NAMALWA (cell line): Measurements from ENCODE around the gene USP35.

ENCODE experiments used
- DNase-seq: peaks from one replicate; pipeline ENCODE4 v3.0.0-alpha.2; 2015; ENCODE audit warnings: low spot score

Gene USP35

DNA sequence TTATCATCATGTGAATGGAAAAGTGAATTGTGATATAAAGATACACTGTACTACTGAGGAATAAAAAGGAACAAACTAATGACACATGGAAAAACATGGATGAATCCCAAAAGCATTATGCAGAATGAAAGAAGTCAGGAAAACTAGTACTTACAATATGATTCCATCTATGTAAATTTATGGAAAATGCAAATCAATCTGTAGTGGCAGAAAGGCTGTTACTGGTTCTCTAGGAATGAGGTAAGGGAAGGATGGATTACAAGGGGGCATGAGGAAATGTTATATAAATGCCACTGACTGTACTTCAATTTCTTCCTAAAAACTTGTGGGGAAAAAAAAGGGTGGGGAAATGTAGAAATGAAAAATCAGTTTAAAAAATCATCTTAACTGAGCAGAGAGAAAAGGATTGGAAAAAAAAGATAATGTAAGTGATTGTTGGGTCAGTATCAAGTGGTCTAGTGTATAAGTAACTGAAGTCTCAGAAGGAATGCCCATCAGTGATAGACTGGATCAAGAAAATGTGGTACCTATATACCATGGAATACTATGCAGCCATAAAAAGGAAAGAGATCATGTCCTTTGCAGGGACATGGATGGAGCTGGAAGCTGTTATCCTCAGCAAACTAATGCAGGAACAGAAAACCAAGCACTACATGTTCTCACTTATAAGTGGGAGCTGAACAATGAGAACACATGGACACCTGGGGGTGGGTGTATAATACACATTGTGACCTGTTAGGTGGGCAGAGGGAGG is 48.8 kb downstream of the USP35 start:
- DNase-seq: no peak

DNA sequence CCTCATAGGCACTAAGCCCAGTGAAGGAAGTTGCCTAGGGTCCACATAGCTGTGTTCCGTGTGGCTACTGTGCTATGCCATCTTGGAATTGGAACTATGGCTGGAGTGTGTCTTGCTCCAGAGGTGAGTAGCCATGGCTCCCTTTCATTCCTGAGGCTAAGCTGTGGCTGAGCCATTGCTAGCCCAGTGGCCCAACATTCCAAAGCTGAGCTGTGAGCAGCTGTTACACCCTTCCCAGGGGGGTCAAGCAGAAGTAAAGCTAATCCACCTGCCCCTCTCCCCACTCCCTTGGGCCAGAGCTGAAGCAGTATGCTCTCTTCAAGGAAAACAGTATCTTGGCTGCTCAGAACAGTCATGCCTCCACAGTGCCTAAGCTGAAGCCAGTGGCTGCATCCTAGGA is 51.1 kb downstream of the USP35 start:
- DNase-seq: no peak

DNA sequence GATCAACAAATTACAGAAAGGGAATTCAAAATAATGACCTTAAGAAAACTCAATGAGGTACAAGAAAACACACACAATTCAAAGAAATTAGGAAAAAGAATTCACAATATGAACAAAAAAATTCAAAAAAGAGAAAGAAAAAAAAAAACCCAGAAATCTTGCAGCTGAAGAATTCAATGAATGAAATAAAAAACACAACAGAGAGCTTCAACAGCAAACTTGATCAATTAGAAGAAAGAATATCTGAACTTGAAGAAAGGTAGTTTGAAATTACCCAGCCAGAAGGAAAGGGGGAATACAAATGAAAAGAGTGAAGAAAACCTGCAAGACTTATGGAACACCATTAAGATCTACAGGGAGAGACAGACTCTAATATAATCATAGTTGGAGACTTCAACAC is 52.8 kb downstream of the USP35 start:
- no peak for DNase-seq

DNA sequence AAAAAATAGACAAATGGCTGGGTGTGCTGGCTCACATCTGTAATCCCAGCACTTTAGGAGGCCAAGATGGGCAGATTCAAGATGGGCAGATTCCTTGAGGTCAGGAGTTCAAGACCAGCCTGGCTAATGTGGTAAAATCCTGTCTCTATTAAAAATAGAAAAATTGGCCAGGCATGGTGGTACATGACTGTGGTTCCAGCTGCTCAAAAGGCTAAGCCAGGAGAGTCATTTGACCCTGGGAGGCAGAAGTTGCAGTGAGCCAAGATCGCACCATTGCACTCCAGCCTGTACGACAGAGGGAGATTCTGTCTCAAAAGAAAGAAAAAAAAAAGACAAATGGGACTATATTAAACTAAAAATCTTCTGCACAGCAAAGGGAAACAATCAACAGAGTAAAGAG is 55.4 kb downstream of the USP35 start:
- no peak for DNase-seq

DNA sequence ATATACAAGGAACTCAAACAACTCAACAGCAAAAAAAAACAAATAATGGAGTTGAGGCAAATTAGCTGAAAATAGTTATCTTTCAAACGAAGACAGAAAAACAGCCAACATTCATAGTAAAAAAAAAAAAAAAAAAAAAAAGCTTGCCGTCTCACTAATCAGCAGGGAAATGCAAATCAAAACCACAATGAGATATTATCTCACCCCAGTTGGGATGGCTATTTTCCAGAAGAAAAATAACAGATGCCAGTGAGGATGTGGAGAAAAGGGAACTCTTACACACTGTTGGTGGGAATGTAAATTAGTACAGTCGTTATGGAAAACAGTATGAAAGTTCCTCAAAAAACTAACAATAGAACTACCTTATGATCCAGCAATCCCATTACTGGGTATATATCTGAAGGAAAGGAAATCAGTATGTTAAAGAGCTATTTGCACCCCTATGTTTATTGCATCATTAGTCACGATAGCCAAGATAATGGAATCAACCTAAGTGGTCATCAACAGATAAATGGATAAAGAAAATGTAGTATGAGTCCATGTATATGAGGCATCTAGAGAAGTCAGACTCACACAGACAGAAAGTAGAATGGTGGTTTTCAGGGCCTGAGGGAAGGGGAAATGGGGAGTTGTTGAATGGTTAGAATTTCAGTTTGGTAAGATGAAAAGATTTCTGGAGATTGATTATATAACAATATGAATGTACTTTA is 56.0 kb downstream of the USP35 start:
- DNase-seq: no peak

DNA sequence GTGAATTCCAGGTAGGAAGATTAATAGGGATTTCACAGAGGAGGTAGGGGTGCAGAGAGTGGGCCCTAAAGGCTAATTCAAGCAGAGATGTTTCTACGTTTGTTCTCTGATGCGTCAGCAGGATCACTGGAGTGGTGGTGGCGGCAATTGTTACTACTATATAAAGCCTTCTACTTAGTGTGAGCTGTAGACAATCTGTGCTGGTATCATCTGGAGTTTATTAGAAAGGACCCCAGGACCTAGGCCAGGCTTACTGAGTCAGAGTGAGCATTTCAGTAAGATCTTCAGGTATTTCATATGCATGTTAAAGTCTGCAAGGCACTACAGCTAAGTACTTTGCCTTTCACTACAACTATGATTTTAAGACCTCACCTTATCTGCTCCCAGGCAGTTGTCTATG is 59.5 kb downstream of the USP35 start:
- DNase-seq: no peak

DNA sequence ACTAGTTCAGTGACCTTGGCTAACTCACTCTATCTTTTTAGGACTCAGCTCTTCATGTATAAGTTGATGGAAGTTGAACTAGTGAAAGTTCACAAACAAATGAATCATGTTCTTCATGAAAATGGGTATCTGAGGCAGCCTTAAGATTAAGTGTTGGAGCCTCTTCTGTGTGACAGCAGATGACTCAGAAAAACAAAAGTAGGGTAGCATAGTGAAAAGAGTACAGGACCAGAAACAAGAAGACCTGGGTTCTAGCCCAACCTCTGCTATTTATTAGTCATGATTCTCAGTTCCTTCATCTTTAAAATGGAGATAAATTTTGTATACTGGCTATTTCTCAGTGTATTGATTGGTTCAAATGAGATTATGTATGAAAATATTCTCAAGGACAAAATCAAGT is 60.2 kb downstream of the USP35 start:
- no peak for DNase-seq

DNA sequence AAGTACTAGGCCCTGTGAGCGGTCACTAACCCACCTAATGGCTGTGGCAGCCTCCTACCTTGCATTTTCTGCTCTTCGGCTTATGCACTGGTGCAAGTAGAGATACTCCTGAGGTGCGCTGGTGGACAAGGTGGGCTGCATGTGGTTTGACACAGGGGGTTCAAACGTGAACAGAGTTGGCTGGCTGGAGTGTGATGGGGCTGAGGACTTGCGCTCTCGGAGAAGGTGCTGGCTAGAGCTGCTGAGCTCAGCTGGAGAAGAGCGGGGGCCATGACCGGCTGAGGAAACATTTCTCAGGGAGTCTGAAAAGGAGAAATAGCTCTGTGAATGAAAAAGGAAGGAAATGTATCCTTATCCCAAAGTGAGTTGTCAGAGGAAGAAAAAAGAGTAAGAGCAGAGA is 61.4 kb downstream of the USP35 start:
- DNase-seq: no peak

DNA sequence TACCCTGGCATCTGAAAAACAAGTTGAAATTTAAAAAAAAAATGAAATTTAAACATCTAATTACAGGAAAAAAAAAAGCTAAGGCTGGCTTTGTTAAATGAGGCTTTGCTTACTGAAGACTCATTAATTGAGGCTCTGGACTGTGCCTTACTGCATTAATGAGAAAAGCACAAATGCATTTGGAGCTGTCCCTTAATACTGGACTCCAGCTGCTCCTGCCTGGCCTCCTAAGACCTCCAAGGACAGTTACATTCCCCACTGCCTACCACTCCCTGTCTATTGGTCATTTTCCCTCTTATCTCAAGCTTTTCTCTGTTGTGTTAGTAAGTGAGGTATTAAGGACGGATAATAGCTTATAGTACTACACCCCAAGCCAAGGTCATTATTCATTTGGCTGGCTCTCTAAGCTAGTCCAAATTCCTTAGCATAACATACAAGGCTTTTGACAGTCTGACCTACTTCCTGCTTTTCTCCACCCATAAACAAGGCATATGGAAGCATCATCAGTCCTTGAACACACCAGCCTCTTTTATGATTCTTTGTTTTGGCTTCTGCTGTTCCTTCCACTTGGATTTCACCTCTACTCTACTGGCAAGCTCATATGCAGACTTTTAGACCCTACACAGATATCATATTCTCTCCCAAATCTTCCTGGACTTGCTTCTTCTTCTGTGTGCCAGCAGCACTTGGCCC is 62.5 kb downstream of the USP35 start:
- DNase-seq: no peak

DNA sequence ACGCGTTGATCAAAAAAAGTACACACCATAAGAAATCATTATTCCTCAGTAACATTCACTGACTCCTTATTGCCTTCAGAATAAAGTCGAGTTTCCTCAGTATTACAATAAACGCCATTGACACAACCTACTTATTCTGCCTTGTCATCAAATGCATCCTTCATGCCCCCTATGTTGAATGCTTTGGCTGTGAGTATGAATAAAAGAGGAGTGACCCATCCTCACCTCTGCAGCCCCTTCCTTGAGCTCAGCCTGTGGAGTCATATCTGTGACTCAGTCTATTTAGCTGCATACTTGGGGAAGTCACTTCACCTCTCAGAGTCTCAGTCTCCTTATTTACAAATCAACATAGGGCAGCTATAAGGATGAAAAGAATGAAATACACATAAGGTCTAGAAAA is 65.1 kb downstream of the USP35 start:
- DNase-seq: no peak

DNA sequence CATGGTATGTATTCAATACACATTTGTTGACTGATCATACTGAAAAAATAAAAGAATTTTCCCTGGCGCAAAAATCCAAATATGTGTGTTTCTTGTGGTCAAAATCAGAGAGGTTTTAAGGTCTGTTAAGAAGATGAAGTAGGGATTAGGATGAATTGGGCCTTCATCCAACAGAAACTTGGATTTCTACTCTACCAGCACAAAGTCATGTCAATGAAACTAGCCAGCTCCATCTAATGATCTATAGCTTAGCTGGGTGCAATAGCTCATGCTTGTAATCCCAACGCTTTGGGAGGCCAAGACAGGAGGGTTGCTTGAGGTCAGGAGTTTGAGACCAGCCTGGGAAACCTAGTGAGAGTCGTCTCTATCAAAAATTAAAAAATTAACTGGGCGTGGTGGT is 65.5 kb downstream of the USP35 start:
- DNase-seq: no peak

DNA sequence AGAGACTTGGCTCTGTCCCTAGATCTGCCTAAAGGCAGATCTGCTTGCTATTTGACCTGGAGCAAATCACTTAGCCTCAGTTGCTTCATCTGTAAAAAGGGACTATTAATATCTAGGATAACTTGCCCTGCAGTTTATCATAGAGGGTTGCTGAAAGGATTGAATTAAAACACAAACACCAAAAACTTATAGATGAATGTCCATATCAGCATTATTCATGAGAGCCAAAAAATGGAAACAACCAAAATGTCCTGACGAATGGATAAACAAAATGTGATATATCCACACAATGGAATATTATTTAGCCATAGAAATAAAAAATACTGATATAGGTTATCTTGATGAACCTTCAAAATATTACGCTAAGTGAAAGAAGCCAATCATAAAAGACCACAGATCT is 67.2 kb downstream of the USP35 start:
- DNase-seq: no peak

DNA sequence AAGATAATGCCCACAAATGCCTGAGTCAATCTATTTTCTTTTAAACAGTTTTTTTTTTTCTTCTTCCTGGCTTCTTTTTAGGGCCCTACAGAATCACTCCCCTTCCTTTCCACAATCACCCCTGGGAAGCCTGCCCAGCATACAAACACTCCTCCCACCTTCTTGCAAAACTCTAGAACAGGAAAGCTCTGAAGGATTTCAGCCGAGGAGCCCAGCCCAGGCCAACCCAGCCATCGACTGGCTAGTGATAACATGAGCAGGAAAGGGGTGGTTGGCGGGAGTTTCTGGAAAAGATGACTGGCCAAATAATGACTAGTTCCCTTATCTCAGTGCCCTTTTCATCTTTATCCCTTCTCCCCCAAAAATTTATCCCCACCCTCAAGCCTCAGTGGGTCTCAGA is 68.2 kb downstream of the USP35 start:
- no peak for DNase-seq

DNA sequence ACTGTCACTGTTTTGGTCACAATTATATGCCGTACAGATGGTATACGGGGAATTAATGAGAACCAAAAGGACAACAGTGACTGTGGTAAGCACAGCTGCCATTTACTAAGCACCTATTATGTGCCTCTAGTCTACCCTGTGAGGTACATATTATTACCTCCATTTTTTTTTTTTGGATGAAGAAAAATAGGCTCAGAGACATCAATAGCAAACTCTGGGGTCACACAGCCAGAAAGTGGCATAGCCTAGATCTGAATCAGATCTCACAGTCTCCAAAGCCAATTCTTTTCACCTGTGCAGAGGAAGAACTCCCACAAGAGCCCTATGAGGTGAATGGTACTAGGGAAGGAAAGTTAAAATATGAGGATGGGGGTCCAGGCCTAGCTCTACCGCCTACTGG is 68.9 kb downstream of the USP35 start:
- no peak for DNase-seq

DNA sequence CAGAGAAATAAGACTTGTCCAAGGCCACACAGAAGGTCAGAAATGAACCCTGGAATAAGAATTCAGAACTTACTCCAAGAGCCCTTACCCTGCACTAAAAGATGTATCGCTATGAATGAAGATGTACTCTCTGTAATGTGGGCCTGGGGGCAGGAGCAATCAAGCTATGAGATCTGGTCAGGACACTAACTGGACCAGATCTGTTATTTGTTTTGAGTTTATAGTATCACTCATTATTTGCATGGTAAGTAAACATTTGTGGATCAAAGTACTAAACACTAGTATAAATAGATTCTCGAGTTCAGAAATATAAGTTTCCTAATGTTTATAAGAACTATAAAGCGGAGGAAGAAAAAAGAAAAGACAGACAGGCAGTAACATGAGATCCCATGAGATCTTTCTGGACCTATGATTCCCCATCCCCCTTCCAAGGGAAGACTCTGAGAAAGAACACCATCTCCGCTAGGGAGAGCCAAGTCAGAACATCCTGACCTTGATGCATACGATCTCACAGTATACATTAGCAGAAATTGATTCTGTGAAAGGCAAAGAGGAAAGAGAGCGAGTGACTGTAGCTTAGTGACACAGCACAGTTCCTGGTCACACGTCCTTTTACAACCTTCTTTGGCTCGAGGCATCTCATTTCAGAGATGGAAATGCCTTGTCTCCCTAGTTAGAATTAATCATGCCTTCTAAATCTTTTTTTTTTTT is 71.2 kb downstream of the USP35 start:
- DNase-seq: no peak

DNA sequence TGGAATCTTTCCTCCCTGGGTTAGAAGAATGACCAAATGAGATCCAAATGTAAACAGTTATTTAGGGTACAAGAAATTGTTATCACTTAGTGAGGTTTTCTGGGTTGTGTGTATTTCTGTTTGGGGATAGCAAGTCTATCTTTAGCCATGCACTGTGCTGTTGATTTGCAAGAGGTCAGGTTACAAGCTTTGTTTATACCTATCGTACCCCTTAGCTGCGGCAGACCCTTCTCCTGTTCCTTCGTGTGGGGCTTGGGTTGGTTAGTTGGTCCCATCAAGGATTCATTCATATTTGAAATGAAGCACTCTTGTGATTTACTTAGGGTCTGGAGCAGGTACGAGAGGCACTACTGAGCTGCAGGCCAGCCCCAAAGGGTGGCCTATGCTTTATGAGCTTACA is 72.6 kb downstream of the USP35 start:
- no peak for DNase-seq

DNA sequence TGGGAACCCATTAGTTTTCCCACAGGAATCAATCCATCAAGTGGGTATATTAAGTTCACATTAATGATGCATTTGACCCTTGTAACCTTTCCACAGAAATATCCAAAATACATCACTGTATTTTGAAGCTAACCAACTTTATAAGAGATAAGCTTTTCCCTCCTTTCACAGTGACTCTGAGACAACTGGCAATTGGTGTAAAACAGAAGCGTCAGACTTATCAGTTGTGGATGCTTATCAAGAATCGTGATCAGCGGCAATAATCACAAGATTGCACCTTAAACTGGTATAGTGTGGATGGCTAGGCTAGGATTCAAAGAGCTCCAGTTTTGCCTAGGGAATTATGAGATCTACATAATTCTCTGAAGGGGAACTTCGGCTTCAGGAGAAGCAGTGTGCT is 73.1 kb downstream of the USP35 start:
- no peak for DNase-seq

DNA sequence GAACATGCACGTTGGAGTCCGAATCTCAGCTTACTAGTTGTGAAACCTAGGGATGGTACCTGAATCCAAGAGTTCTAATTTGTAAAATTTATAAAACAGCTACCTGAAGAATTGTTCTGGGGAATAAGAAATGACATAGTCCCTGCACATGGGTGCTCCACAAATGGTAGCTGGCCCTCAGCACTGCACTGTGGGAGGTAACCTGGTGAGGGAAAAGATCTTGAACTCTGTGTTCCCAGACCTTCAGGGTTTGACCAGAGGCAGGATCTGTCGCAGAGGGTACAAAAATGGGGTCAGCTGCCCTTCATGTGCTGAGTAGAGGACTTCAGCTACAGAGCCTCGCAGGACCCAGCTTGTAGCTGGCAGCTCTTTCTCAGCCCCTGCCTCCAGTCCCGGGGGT is 73.5 kb downstream of the USP35 start:
- no peak for DNase-seq

DNA sequence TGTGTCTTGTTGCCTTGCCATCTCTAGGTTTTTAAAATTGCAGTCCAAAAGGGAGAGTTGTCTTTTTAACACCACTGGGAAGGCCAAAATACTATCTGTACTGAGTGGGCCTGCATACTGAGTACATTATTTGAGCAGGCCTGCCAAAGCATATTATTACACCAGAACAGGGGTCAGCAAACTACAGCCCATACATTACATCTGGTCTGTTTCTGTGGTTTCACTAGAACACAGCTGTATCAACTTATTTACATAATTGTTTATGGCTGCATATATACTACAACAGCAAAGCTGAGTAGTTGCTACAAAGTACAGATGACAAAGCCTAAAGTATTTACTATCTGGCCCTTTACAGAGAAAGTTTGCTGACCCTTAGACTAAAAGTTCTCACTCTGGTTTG is 74.0 kb downstream of the USP35 start:
- no peak for DNase-seq
